Liver (tissue), 9 donors: ENCODE data around the gene UBXN4. TPM values are rescaled to one million over a fixed set of nuclear protein-coding genes. Genes with fewer than 3 reads are reported as not detected.

Source experiments
- DNase-seq: peaks from one replicate; pipeline ENCODE4 v3.0.0-alpha.2; 2017; ENCODE audit warnings: low spot score
- H3K27ac ChIP-seq, 2 donors: one replicate each; pipeline ENCODE4 v1.7.0; 2013; ENCODE audit warnings: inconsistent platforms in 2 of 2, low read length in 2 of 2, control low read depth in 1 of 2, low read depth in 1 of 2, mild to moderate bottlenecking in 1 of 2
- H3K27me3 ChIP-seq, 4 donors: one replicate each; pipeline versions ENCODE4 v1.6.1 to v1.7.0; 2013; ENCODE audit warnings: low read length in 3 of 4, inconsistent platforms in 1 of 4, mild to moderate bottlenecking in 1 of 4, moderate library complexity in 1 of 4; ENCODE audit not compliant: control insufficient read depth in 4 of 4, insufficient read depth in 4 of 4
- H3K36me3 ChIP-seq, 4 donors: one replicate each; pipeline versions ENCODE4 v1.6.1 to v1.7.0; 2013; ENCODE audit warnings: low read length in 3 of 4, mild to moderate bottlenecking in 3 of 4, low read depth in 1 of 4, moderate library complexity in 1 of 4; ENCODE audit not compliant: control insufficient read depth in 4 of 4, insufficient read depth in 3 of 4
- H3K4me1 ChIP-seq, 4 donors: one replicate each; pipeline versions ENCODE4 v1.6.1 to v1.7.0; 2013; ENCODE audit warnings: low read length in 3 of 4, mild to moderate bottlenecking in 3 of 4, moderate library complexity in 1 of 4; ENCODE audit not compliant: control insufficient read depth in 4 of 4, insufficient read depth in 4 of 4
- H3K4me3 ChIP-seq, 3 donors: one replicate each; pipeline versions ENCODE4 v1.6.1 to v1.7.0; 2013; ENCODE audit warnings: low read length in 3 of 3, control low read depth in 1 of 3, low read depth in 1 of 3, mild to moderate bottlenecking in 1 of 3
- H3K9ac ChIP-seq, 2 donors: one replicate each; pipeline ENCODE4 v1.7.0; 2013; ENCODE audit warnings: low read length in 2 of 2, mild to moderate bottlenecking in 2 of 2, moderate library complexity in 2 of 2, control low read depth in 1 of 2, low read depth in 1 of 2
- H3K9me3 ChIP-seq, 4 donors: one replicate each; pipeline versions ENCODE4 v1.6.1 to v1.7.0; 2013; ENCODE audit warnings: low read length in 3 of 4; ENCODE audit not compliant: control insufficient read depth in 4 of 4
- ATF3 ChIP-seq: IDR thresholded peaks from 2 replicates; pipeline ENCODE4 v1.6.1; 2016; ENCODE audit warnings: antibody characterized with exemption
- CTCF ChIP-seq: fragments of 150-350 bp; IDR thresholded peaks from 2 replicates; pipeline ENCODE4 v1.5.1; 2017; ENCODE audit warnings: improper control_type of control experiment, low read depth, low read length; ENCODE audit not compliant: missing input control
- EGR1 ChIP-seq, 2 donors: IDR thresholded peaks; 2 replicates each; pipeline ENCODE4 v1.6.1; 2016 to 2018; ENCODE audit warnings: antibody characterized with exemption in 2 of 2, low read depth in 2 of 2
- FOXA2 ChIP-seq: IDR thresholded peaks from 2 replicates; pipeline ENCODE4 v1.6.1; 2016; ENCODE audit warnings: antibody characterized with exemption
- HNF4A ChIP-seq, 2 donors: conservative IDR thresholded peaks; 2 replicates each; pipeline ENCODE4 v1.6.1; 2016; ENCODE audit warnings: antibody characterized with exemption in 2 of 2, mild to moderate bottlenecking in 2 of 2
- HNF4G ChIP-seq: IDR thresholded peaks from 2 replicates; pipeline ENCODE4 v1.6.1; 2016; ENCODE audit warnings: antibody characterized with exemption
- MAX ChIP-seq: IDR thresholded peaks from 2 replicates; pipeline ENCODE4 v1.6.1; 2016; ENCODE audit warnings: antibody characterized with exemption
- NR2F2 ChIP-seq: IDR thresholded peaks from 2 replicates; pipeline ENCODE4 v1.6.1; 2016; ENCODE audit warnings: antibody characterized with exemption
- REST ChIP-seq: IDR thresholded peaks from 2 replicates; pipeline ENCODE4 v1.6.1; 2016; ENCODE audit warnings: antibody characterized with exemption, mild to moderate bottlenecking
- RXRA ChIP-seq, 2 donors: IDR thresholded peaks; 2 replicates each; pipeline ENCODE4 v1.6.1; 2017 to 2018; ENCODE audit warnings: antibody characterized with exemption in 2 of 2, mild to moderate bottlenecking in 1 of 2
- SP1 ChIP-seq: IDR thresholded peaks from 2 replicates; pipeline ENCODE4 v1.6.1; 2018; ENCODE audit warnings: antibody characterized with exemption, mild to moderate bottlenecking
- TAF1 ChIP-seq: conservative IDR thresholded peaks from 2 replicates; pipeline ENCODE4 v1.6.1; 2016; ENCODE audit warnings: antibody characterized with exemption, mild to moderate bottlenecking
- YY1 ChIP-seq: IDR thresholded peaks from 2 replicates; pipeline ENCODE4 v1.6.1; 2016; ENCODE audit warnings: antibody characterized with exemption, mild to moderate bottlenecking
- ZBTB33 ChIP-seq: IDR thresholded peaks from 2 replicates; pipeline ENCODE4 v1.6.1; 2016; ENCODE audit warnings: antibody characterized with exemption
- WGBS: extraction: QIAGEN DNeasy Blood & Tissue Kit; methylation state at CpG from one replicate; pipeline ENCODE4 v1.1.7; 2013; 5-methylcytosine and 5-hydroxymethylcytosine counted together
- polyA plus RNA-seq, 2 donors: library from polyadenylated mRNA; stranded (reverse) in 1 of 2; unstranded in 1 of 2; fragments of 200-250 nt in 1 of 2; fragments of >200 nt in 1 of 2; fragmentation: Nextera tagmentation in 1 of 2; extraction: Ambion mirVana in 1 of 2; gene quantifications; one replicate each; pipeline versions ENCODE4 v1.2.1 to v1.2.3, GENCODE V29; 2013 to 2015
- total RNA-seq, 2 donors: library from RNA; depleted of rRNA; stranded (reverse); fragments of >200 nt; gene quantifications; one replicate each; pipeline ENCODE4 v1.2.3, GENCODE V29; 2014
- donor health status: healthy.
- donor health status: healthy.
- donor health status: healthy.
- donor health status: healthy.
- donor health status: healthy.

UBXN4 gene
- total and polyA plus RNA-seq, 4 donors, result 46.5 to 172 (median 67.4) TPM

- no peak for DNase-seq
- Histone ChIP-seq H3K9me3 (peaks cover 0 to 5% (median 3%) of the 10 kb centered on the region in 4 donors), H3K9ac (no peak overlapping the region), H3K27ac (no peak overlapping the region), H3K4me3 (no peak overlapping the region), H3K4me1 (no peaks in the 10 kb centered on the region), H3K36me3 (no peaks in the 10 kb centered on the region), H3K27me3 (no peaks in the 10 kb centered on the region)
- WGBS, result 53% methylated on average over 4 of the region's 4 CpGs
- TF ChIP-seq HNF4G (no peak), YY1 (no peak), RXRA (IDR thresholded peaks at IDR 0.05) (no peak), CTCF (peak; percentile 14), EGR1 (IDR thresholded peaks at IDR 0.05; ENCODE audit: low read depth in 2 of 2) (no peak)
Measured at GRCh38 chr2:135798762-135799161, 57.1 kb downstream of the UBXN4 start.

GRCh38 chr2:135799738-135800137, 58.1 kb downstream of the UBXN4 start:
- H3K9ac ChIP-seq, result no peak overlapping the region
- H3K36me3 ChIP-seq, result no peaks in the 10 kb centered on the region
- H3K9me3 ChIP-seq, result peaks cover 0 to 5% (median 3%) of the 10 kb centered on the region in 4 donors
- no peak overlapping the region for H3K4me3 ChIP-seq
- no peak for DNase-seq
- TF ChIP-seq FOXA2 (no peak), TAF1 (no peak), HNF4G (no peak), ATF3 (no peak), MAX (no peak), HNF4A (conservative IDR thresholded peaks at IDR 0.05) (no peak), SP1 (no peak), REST (no peak), RXRA (IDR thresholded peaks at IDR 0.05) (no peak), ZBTB33 (no peak), NR2F2 (no peak)
- no peak overlapping the region for H3K27ac ChIP-seq
- 34% methylated on average over 2 of the region's 2 CpGs for WGBS
- no peaks in the 10 kb centered on the region for H3K27me3 ChIP-seq
- H3K4me1 ChIP-seq, result no peaks in the 10 kb centered on the region
